Adrenal gland (tissue), 12 donors: ENCODE data around the gene EIF2S3B. TPM values are rescaled to one million over a fixed set of nuclear protein-coding genes. Genes with fewer than 3 reads are reported as not detected.

Source experiments
- DNase-seq, 7 donors: peaks; one replicate each; pipeline ENCODE4 v3.0.0-alpha.2; 2019 to 2020
- H3K27ac ChIP-seq, 5 donors: fragments of 200-600 bp; sonication (generic) in 4 of 5; 1 replicate in 3 of 5; 2 replicates in 2 of 5; pipeline versions ENCODE4 v1.5.1 to v1.8.0; 2016 to 2020; ENCODE audit warnings: mild to moderate bottlenecking in 1 of 5
- H3K27me3 ChIP-seq: fragments of 200-600 bp; 2 replicates; pipeline ENCODE4 v1.8.0; 2021
- H3K36me3 ChIP-seq, 2 donors: fragments of 200-600 bp; replicated peaks in 1 of 2; 1 replicate in 1 of 2; 2 replicates in 1 of 2; pipeline versions ENCODE4 v1.5.1 to v1.8.0; 2018 to 2022
- H3K4me1 ChIP-seq, 2 donors: fragments of 200-600 bp; replicated peaks in 1 of 2; 1 replicate in 1 of 2; 2 replicates in 1 of 2; pipeline versions ENCODE4 v1.5.1 to v1.8.0; 2018 to 2021
- H3K4me3 ChIP-seq, 4 donors: fragments of 200-600 bp; sonication (generic) in 3 of 4; one replicate each; pipeline ENCODE4 v1.5.1; 2016 to 2018
- H3K9me3 ChIP-seq, 3 donors: fragments of 200-600 bp; sonication (generic) in 1 of 3; replicated peaks in 1 of 3; 1 replicate in 2 of 3; 2 replicates in 1 of 3; pipeline versions ENCODE4 v1.5.1 to v1.8.0; 2016 to 2021
- CTCF ChIP-seq, 6 experiments: fragments of 450-650 bp in 4 of 6; fragments of 200-600 bp in 2 of 6; sonication (generic) in 1 of 6; IDR thresholded peaks; 1 replicate in 5 of 6; 2 replicates in 1 of 6; pipeline versions ENCODE4 v1.5.1 to v1.8.0; 2016 to 2021; ENCODE audit warnings: antibody characterized with exemption in 6 of 6, mild to moderate bottlenecking in 2 of 6, moderate library complexity in 1 of 6
- POLR2A ChIP-seq, 2 donors: fragments of 450-650 bp; IDR thresholded peaks; one replicate each; pipeline ENCODE4 v1.6.1; 2017; ENCODE audit warnings: antibody characterized with exemption in 2 of 2, mild to moderate bottlenecking in 2 of 2, moderate library complexity in 1 of 2
- WGBS, 4 donors: extraction: QIAGEN DNeasy Blood & Tissue Kit in 2 of 4; methylation state at CpG; one replicate each; pipeline versions ENCODE4 v1.1.5 to v1.1.7; 2013 to 2017; 5-methylcytosine and 5-hydroxymethylcytosine counted together
- intact Hi-C, 2 donors: fragments of 100-400 bp; cut with DNase I; formaldehyde crosslinking; loops; one replicate each; pipeline versions ENCODE4 v1.14.1 to v1.15.0; 2022 to 2023
- polyA plus RNA-seq, 3 donors: library from polyadenylated mRNA; stranded (reverse); fragments of 200-250 nt in 2 of 3; fragments of 350-450 nt in 1 of 3; fragmentation: Illumina TruSeq in 1 of 3; extraction: RNeasy Lipid Tissue Mini Kit (QIAGEN cat#74804) in 1 of 3; gene quantifications; one replicate each; pipeline ENCODE4 v1.2.3, GENCODE V29; 2013 to 2014
- total RNA-seq, 9 donors: library from RNA; depleted of rRNA in 4 of 9; stranded (reverse); fragments of >200 nt in 4 of 9; fragments of 120-200 nt in 1 of 9; fragmentation: NEBNext Ultra II Directional in 1 of 9; extraction: Animal tissue kit (Norgen Biotek cat#: 25700) in 1 of 9; gene quantifications; one replicate each; pipeline versions ENCODE4 v1.1.0 to v1.2.4, GENCODE V29; 2013 to 2023
- donor health status: healthy with polysubstance abuse.
- donor health status: Bipolar disorder and iron deficiency.
- donor health status: DM: yes; HTN: yes; CAD: no.
- donor health status: DM: no; HTN: no; CAD: no.
- donor health status: DM: no; HTN: no; CAD: no.
- donor health status: DM: yes; HTN: yes; CAD: no.

EIF2S3B gene
- total and polyA plus RNA-seq, 12 donors, result 0.10 to 2.6 (median 0.59) TPM; not detected in 1

- H3K9me3 ChIP-seq, result no peaks in the 10 kb centered on the region
- H3K4me3 ChIP-seq, result no peak overlapping the region
- WGBS, 4 donors, result 58 to 89% (median 70%) methylated on average over 3 of the region's 3 CpGs
- DNase-seq, result no peak
- no peak overlapping the region for H3K27ac ChIP-seq
- no peaks in the 10 kb centered on the region for H3K36me3 ChIP-seq
- no peak for TF ChIP-seq POLR2A (IDR thresholded peaks at IDR 0.05)
- H3K4me1 ChIP-seq, result no peaks in the 10 kb centered on the region
- no peaks in the 10 kb centered on the region for H3K27me3 ChIP-seq
- intact Hi-C loops, result no loop called here
Measured at GRCh38 chr12:10537721-10538120, 32.0 kb downstream of the EIF2S3B start.

- Histone ChIP-seq H3K9me3 (no peaks in the 10 kb centered on the region), H3K4me3 (no peak overlapping the region), H3K27ac (no peak overlapping the region), H3K27me3 (no peaks in the 10 kb centered on the region), H3K36me3 (no peaks in the 10 kb centered on the region), H3K4me1 (no peaks in the 10 kb centered on the region)
- TF ChIP-seq CTCF (IDR thresholded peaks at IDR 0.05) (no peak), POLR2A (IDR thresholded peaks at IDR 0.05) (no peak)
- no peak for DNase-seq
- WGBS, 4 donors, result 62 to 88% (median 75%) methylated on average over 2 of the region's 2 CpGs
- intact Hi-C loops, result no loop called here
Measured at GRCh38 chr12:10540776-10541205, 35.1 kb downstream of the EIF2S3B start.

- TF ChIP-seq POLR2A (IDR thresholded peaks at IDR 0.05) (no peak), CTCF (IDR thresholded peaks at IDR 0.05) (no peak)
- Histone ChIP-seq H3K9me3 (no peaks in the 10 kb centered on the region), H3K4me3 (no peak overlapping the region), H3K36me3 (no peaks in the 10 kb centered on the region), H3K27me3 (no peaks in the 10 kb centered on the region), H3K4me1 (no peaks in the 10 kb centered on the region), H3K27ac (no peak overlapping the region)
- intact Hi-C loops, result no loop called here
- no peak for DNase-seq
- 71 to 78% (median 74%) methylated on average over 7 of the region's 7 CpGs for WGBS, 4 donors
Measured at GRCh38 chr12:10543499-10543898, 37.8 kb downstream of the EIF2S3B start.

GRCh38 chr12:10551375-10551774 is 45.7 kb downstream of the EIF2S3B start:
- Histone ChIP-seq H3K4me3 (no peak overlapping the region), H3K9me3 (no peaks in the 10 kb centered on the region), H3K36me3 (no peaks in the 10 kb centered on the region), H3K27ac (no peak overlapping the region), H3K4me1 (no peaks in the 10 kb centered on the region), H3K27me3 (no peaks in the 10 kb centered on the region)
- WGBS, 4 donors, result 93 to 100% (median 94%) methylated on average over 13 to 25 of the region's 25 CpGs
- intact Hi-C loops, result no loop called here
- TF ChIP-seq POLR2A (IDR thresholded peaks at IDR 0.05), result no peak
- TF ChIP-seq CTCF (IDR thresholded peaks at IDR 0.05), result no peak
- no peak for DNase-seq

GRCh38 chr12:10553148-10553547 is 47.5 kb downstream of the EIF2S3B start:
- Histone ChIP-seq H3K4me3 (no peak overlapping the region), H3K36me3 (no peaks in the 10 kb centered on the region), H3K27ac (no peak overlapping the region), H3K4me1 (no peaks in the 10 kb centered on the region), H3K9me3 (no peaks in the 10 kb centered on the region), H3K27me3 (no peaks in the 10 kb centered on the region)
- no peak for DNase-seq
- WGBS, 4 donors, result 81 to 89% (median 86%) methylated on average over 1 of the region's 1 CpG
- no peak for TF ChIP-seq CTCF (IDR thresholded peaks at IDR 0.05)
- intact Hi-C loops, result no loop called here
